Measurements from ENCODE around the gene SLC2A1.
"Not testable (repeated sequence)": the region's sequence is repeated elsewhere in the genome, so short reads cannot be mapped to it uniquely, and the experiment has no call there.

Gene SLC2A1

DNA sequence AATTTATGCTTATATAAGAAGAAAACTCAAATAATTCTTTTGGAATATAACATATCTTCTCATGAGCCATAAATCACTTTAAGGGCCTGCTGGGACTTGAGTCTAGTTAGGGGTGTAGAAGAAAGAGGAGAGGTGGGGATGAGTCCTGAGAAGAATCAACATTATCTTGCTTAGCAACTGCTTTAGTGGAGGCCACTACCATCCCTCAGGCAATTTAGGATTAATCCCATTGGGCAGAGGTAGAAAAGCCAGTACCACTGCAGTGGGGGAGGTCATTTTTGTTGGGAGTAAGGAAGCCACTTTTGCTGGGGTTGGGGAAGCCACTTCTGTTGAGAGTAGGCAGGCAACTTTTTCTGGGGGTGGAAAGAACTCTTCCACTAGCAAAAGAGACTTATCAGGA is 47.7 kb downstream of the SLC2A1 start:
- Histone ChIP-seq H3K36me3 (ENCODE audit: insufficient read depth, low read length) (no peaks in the 10 kb centered on the region), H3K4me3 (ENCODE audit: low read length) (no peak overlapping the region), H3K27ac (ENCODE audit: low read depth, low read length) (no peak overlapping the region), H3K9ac (ENCODE audit: low read depth, low read length) (no peak overlapping the region), H3K27me3 (ENCODE audit: insufficient read depth, low read length) (no peaks in the 10 kb centered on the region), H3K9me3 (ENCODE audit: insufficient read depth, low read depth, low read length) (0 out of 2 replicates have a peak, but pooled peaks cover 2% of the 10 kb centered on the region), H3K4me1 (ENCODE audit: insufficient read depth, low read length) (no peaks in the 10 kb centered on the region)

DNA sequence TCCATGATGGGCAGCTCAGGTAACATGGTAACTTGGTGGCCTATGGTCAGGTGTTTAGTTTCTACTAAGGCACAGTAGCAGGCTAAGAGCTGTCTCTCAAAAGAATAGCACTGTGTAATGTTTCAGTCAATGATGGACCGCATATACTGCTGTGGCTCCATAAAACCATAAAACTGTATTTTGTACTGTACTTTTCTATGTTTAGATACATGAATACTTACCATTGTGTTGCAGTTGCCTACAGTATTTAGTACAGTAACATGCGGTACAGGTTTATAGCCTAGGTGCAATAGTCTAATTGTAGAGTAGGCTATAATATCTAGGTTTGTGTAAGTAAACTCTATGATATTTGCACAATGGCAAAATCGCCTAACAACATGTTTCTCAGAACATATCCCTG is 50.6 kb downstream of the SLC2A1 start:
- WGBS, result 90% methylated on average over 3 of the region's 3 CpGs
- Histone ChIP-seq H3K36me3 (ENCODE audit: insufficient read depth, low read length) (no peaks in the 10 kb centered on the region), H3K27me3 (ENCODE audit: insufficient read depth, low read length) (no peaks in the 10 kb centered on the region), H3K9me3 (ENCODE audit: insufficient read depth, low read depth, low read length) (no peaks in the 10 kb centered on the region), H3K27ac (ENCODE audit: low read depth, low read length) (no peak overlapping the region), H3K4me3 (ENCODE audit: low read length) (no peak overlapping the region), H3K4me1 (ENCODE audit: insufficient read depth, low read length) (0 out of 2 replicates have a peak, but pooled peaks cover 4% of the 10 kb centered on the region), H3K9ac (ENCODE audit: low read depth, low read length) (no peak overlapping the region)

DNA sequence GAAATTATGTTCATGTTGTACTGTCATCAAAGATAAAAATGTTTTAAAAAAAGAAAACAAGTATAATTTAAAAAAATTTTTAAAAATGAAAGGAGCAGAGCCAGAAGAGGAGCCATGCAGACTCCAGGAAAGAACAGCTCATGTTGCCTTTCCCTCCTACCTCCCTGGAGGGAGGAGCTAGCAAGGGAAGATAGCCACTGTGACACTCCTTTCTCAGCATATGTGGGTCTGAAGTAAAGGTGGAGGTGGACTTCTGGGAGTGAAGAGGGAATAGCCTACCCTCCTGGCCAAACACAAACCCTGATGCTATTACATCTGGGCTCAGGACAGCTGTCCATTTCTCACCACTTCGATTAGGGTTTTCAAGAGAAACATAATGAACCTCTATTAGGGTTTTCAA is 54.2 kb downstream of the SLC2A1 start:
- H3K36me3 ChIP-seq (ENCODE audit: insufficient read depth, low read length), result no peaks in the 10 kb centered on the region
- H3K4me1 ChIP-seq (ENCODE audit: insufficient read depth, low read length), result 0 out of 2 replicates have a peak, but pooled peaks cover 4% of the 10 kb centered on the region
- no peak overlapping the region for H3K27ac ChIP-seq (ENCODE audit: low read depth, low read length)
- H3K9ac ChIP-seq (ENCODE audit: low read depth, low read length), result no peak overlapping the region
- H3K27me3 ChIP-seq (ENCODE audit: insufficient read depth, low read length), result no peaks in the 10 kb centered on the region
- no peaks in the 10 kb centered on the region for H3K9me3 ChIP-seq (ENCODE audit: insufficient read depth, low read depth, low read length)
- WGBS, result 91% methylated on average over 1 of the region's 1 CpG
- no peak overlapping the region for H3K4me3 ChIP-seq (ENCODE audit: low read length)

DNA sequence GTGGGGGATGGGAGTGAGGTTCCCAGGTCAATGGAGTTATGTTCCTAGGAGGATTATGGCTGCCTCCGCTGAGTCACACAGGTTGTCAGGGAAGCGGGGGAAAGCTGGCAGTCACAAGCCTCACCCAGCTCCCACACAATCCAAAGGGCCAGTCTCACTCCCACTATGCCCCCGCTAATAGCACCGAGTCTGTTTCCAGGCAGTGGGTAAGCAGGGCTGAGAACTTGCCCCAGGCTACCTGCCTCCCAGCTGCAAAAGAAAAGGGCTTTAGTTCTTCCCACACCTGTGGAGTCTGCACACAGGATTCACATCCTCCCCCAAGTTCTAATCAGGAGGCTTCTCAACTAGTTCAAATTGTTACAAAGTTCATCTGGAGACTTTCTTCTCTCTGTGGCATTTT is 58.7 kb downstream of the SLC2A1 start:
- H3K9me3 ChIP-seq (ENCODE audit: insufficient read depth, low read depth, low read length); H3K4me1 ChIP-seq (ENCODE audit: insufficient read depth, low read length); H3K27me3 ChIP-seq (ENCODE audit: insufficient read depth, low read length); H3K9ac ChIP-seq (ENCODE audit: low read depth, low read length); H3K4me3 ChIP-seq (ENCODE audit: low read length); H3K27ac ChIP-seq (ENCODE audit: low read depth, low read length); H3K36me3 ChIP-seq (ENCODE audit: insufficient read depth, low read length): not testable (repeated sequence)
- 88% methylated on average over 4 of the region's 4 CpGs for WGBS

DNA sequence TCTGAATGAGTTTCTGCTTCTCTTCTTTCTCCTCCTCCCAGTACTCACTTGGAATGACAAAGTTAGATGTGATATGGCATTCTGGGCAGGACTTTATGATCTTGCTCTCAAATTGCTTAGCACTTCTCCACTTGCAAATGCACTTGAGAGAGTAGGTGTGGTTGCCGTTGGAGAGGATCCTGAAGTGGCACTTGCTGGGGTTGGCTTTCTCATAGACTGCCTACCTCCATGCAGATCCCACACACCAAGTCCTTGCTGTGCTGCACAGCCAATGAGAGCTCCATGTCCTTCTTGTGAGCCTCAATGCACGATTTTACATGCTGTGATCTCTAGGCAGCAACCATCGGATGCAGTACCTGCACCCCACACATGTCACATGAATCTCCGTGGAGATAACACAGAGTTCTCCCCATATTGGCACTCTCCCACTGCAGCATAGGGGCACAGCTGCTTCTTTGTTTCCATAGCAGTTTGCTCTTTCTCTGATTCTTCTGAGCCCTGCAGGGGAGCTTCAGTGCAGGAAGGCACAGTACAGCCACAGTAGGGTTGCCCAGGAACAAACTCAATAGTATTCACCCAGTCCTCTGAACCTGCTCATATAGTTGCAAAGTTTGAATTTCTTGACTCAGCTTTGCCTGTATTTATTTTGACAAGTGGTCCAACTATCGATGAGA is 67.1 kb downstream of the SLC2A1 start:
- Histone ChIP-seq H3K36me3 (ENCODE audit: insufficient read depth, low read length) (no peaks in the 10 kb centered on the region), H3K9me3 (ENCODE audit: insufficient read depth, low read depth, low read length) (no peaks in the 10 kb centered on the region), H3K4me1 (ENCODE audit: insufficient read depth, low read length) (no peaks in the 10 kb centered on the region), H3K27ac (ENCODE audit: low read depth, low read length) (no peak overlapping the region), H3K4me3 (ENCODE audit: low read length) (no peak overlapping the region), H3K27me3 (ENCODE audit: insufficient read depth, low read length) (no peaks in the 10 kb centered on the region; the same call in 1 of the 2 replicates), H3K9ac (ENCODE audit: low read depth, low read length) (no peak overlapping the region)
- WGBS, result 64% methylated on average over 5 of the region's 5 CpGs

DNA sequence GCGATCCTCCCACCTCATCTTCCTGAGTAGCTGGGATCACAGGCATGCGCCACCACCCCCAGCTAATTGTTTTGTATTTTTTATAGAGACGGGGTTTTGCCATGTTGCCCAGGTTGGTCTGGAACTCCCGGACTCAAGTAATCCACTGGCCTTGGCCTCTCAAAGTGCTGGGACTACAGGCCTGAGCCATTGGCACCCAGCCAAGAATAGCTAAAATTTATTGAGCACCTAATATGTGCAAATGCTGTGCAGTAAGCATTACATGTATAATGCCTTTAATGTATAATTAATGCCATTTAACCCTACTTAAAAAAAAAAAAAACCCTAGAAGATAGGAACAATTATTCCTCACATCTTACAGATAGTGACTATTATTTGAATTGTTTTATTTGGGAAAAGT is 69.4 kb downstream of the SLC2A1 start:
- Histone ChIP-seq H3K4me3 (ENCODE audit: low read length) (no peak overlapping the region), H3K9ac (ENCODE audit: low read depth, low read length) (no peak overlapping the region), H3K4me1 (ENCODE audit: insufficient read depth, low read length) (no peaks in the 10 kb centered on the region), H3K9me3 (ENCODE audit: insufficient read depth, low read depth, low read length) (no peaks in the 10 kb centered on the region), H3K36me3 (ENCODE audit: insufficient read depth, low read length) (no peaks in the 10 kb centered on the region), H3K27ac (ENCODE audit: low read depth, low read length) (no peak overlapping the region), H3K27me3 (ENCODE audit: insufficient read depth, low read length) (no peaks in the 10 kb centered on the region; the same call in 1 of the 2 replicates)
- 74% methylated on average over 4 of the region's 4 CpGs for WGBS

DNA sequence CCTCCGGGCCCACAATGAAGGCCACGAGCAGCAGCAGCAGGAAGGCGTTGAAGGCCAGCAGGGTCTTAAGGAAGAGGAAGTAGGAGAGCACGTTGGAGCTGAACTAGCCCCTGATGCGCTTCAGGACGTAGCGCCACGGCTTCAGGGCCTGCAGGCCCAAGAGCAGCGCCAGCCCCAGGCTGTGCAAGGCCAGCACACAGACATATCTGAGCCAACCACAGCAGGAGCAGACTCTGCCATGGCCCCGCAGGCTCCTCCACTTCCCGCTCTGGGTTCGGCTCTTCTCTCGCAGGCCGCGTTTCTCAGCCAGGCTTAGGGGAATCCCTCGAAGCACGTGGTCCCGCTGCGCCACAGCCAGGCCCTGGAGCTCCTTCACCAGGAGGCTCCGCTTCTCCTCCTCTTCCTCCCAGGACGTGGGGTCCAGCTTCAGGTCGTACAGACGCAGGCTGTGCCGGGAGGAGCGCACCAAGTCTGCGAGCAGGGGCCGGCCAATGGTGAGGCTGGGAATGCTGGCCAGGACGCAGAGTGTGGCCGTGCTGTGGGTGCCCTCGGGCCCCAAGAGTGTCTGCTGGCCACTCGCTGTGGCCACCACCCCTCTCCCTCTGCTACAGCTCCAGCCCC is 70.5 kb downstream of the SLC2A1 start:
- no peak overlapping the region for H3K4me3 ChIP-seq (ENCODE audit: low read length)
- 92% methylated on average over 31 of the region's 31 CpGs for whole genome bisulfite sequencing

DNA sequence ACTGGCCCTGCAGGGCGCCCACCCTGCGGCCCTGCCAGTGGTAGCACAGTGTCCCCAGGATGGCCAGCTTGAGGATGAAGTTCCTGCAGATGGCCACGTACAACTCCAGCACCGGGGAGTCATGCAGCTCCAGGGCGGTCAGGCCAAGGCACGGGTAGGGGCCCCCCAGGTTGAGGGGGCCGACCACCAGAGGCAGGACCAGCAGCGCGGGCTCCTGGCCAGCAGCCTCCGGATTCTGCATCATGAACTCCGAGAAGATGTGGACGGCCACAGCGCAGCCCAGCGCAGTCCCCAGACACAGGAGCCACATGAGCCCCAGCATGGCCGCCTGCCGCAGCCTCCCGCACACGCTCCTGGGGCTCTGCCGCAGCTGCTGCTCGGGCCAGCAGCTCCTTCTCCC is 71.3 kb downstream of the SLC2A1 start:
- 91% methylated on average over 20 of the region's 20 CpGs for WGBS
- Histone ChIP-seq H3K9ac (ENCODE audit: low read depth, low read length) (no peak overlapping the region), H3K27ac (ENCODE audit: low read depth, low read length) (no peak overlapping the region), H3K27me3 (ENCODE audit: insufficient read depth, low read length) (no peaks in the 10 kb centered on the region; the same call in 1 of the 2 replicates), H3K36me3 (ENCODE audit: insufficient read depth, low read length) (no peaks in the 10 kb centered on the region), H3K4me1 (ENCODE audit: insufficient read depth, low read length) (no peaks in the 10 kb centered on the region), H3K4me3 (ENCODE audit: low read length) (no peak overlapping the region), H3K9me3 (ENCODE audit: insufficient read depth, low read depth, low read length) (no peaks in the 10 kb centered on the region)

More for the DNA sequence above, 70.5 kb downstream of the SLC2A1 start:
- Histone ChIP-seq H3K9ac (ENCODE audit: low read depth, low read length) (no peak overlapping the region), H3K9me3 (ENCODE audit: insufficient read depth, low read depth, low read length) (no peaks in the 10 kb centered on the region), H3K27me3 (ENCODE audit: insufficient read depth, low read length) (no peaks in the 10 kb centered on the region; the same call in 1 of the 2 replicates), H3K27ac (ENCODE audit: low read depth, low read length) (no peak overlapping the region), H3K4me1 (ENCODE audit: insufficient read depth, low read length) (no peaks in the 10 kb centered on the region), H3K36me3 (ENCODE audit: insufficient read depth, low read length) (no peaks in the 10 kb centered on the region)

DNA sequence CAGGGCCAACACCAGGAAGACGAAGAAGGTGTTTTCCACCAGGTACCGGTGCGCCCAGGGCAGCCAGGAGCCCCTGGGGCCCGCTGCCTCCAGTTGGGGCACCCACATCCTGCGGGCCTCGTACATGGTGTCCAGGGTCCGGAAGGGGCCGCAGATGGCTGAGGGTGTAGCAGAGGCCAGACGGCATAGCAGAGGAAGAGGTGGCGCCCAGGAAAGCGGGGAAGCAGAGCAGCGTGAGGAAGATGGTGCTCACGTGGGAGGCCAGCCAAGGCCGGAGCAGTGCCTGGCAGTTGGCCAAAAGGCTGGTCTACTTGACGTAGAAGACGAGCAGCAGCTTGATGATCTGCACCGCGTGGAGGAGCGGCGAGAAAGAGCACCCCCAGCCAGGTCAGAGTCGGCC is 71.9 kb downstream of the SLC2A1 start:
- Histone ChIP-seq H3K4me3 (ENCODE audit: low read length) (no peak overlapping the region), H3K27me3 (ENCODE audit: insufficient read depth, low read length) (no peaks in the 10 kb centered on the region; the same call in 1 of the 2 replicates), H3K4me1 (ENCODE audit: insufficient read depth, low read length) (no peaks in the 10 kb centered on the region), H3K9ac (ENCODE audit: low read depth, low read length) (no peak overlapping the region), H3K36me3 (ENCODE audit: insufficient read depth, low read length) (no peaks in the 10 kb centered on the region), H3K9me3 (ENCODE audit: insufficient read depth, low read depth, low read length) (no peaks in the 10 kb centered on the region), H3K27ac (ENCODE audit: low read depth, low read length) (no peak overlapping the region)
- WGBS, result 96% methylated on average over 21 of the region's 21 CpGs

DNA sequence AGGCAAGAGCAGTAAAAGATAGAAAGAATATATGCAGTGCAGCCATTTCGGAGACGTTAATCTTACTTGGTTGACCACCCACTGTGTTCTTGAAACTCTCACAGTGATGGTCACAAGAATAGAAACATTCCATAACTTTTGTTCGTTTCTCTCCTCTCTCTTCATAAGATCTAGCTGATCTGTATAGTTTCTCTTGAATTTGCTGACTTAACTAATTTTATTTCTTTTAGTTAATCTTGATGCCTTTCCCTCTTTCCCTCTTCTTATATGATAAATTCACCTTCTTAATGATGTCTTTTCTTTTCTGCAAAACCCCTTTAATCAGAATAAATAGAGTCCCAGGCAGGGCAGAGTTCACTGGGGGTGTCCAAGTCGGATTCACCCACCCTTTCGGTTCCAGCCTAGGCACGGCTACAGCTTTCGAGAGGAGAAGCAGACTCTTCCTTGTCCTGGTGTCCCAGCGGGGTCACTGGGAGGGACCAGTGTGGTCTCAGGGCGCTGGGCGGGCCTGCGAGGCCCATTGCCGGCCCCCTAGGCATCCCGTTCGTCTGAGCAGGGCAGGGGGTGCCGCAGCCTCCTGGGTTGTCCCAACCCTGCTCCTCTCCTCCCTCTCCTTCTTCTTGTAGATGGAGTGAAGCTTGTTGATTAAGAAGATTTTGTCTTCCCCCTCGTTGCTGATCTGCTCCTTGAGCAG is 72.5 kb downstream of the SLC2A1 start:
- H3K27ac ChIP-seq (ENCODE audit: low read depth, low read length), result no peak overlapping the region
- no peak overlapping the region for H3K9ac ChIP-seq (ENCODE audit: low read depth, low read length)
- WGBS, result 91% methylated on average over 16 of the region's 16 CpGs

DNA sequence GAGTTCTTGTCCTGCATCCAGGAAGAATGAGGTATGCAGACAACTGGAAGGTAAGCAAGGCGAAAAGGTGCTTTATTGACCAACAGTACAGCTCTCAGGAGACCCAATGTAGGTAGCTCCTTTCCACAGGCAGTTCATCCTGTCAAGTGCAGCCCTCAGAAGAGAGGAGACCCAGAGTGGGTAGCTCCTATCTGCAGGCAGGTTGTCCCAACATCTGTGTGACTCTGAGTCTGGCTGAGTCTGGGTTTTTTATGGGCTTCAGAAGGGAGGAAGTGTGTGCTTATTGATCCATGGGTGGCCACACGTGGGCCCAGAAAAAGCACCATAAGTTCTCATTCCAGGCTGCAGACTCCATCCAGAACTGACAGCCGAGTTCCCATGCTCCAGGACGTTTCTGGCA is 78.3 kb downstream of the SLC2A1 start:
- Histone ChIP-seq H3K36me3 (ENCODE audit: insufficient read depth, low read length) (no peaks in the 10 kb centered on the region), H3K27me3 (ENCODE audit: insufficient read depth, low read length) (no peaks in the 10 kb centered on the region), H3K27ac (ENCODE audit: low read depth, low read length) (no peak overlapping the region), H3K9ac (ENCODE audit: low read depth, low read length) (no peak overlapping the region), H3K4me3 (ENCODE audit: low read length) (no peak overlapping the region), H3K4me1 (ENCODE audit: insufficient read depth, low read length) (peaks cover 9% of the 10 kb centered on the region; the same call in 1 of the 2 replicates), H3K9me3 (ENCODE audit: insufficient read depth, low read depth, low read length) (0 out of 2 replicates have a peak, but pooled peaks cover 16% of the 10 kb centered on the region)
- 81% methylated on average over 4 of the region's 4 CpGs for WGBS

More for the DNA sequence above, 72.5 kb downstream of the SLC2A1 start:
- Histone ChIP-seq H3K4me1 (ENCODE audit: insufficient read depth, low read length) (no peaks in the 10 kb centered on the region), H3K27me3 (ENCODE audit: insufficient read depth, low read length) (no peaks in the 10 kb centered on the region), H3K9me3 (ENCODE audit: insufficient read depth, low read depth, low read length) (0 out of 2 replicates have a peak, but pooled peaks cover 1% of the 10 kb centered on the region), H3K4me3 (ENCODE audit: low read length) (no peak overlapping the region), H3K36me3 (ENCODE audit: insufficient read depth, low read length) (no peaks in the 10 kb centered on the region)

All from HUES64 (cell line).